ENCODE results near the gene PAFAH2.
"Not testable (repeated sequence)": the region's sequence is repeated elsewhere in the genome, so short reads cannot be mapped to it uniquely, and the experiment has no call there.

PAFAH2 gene

DNA sequence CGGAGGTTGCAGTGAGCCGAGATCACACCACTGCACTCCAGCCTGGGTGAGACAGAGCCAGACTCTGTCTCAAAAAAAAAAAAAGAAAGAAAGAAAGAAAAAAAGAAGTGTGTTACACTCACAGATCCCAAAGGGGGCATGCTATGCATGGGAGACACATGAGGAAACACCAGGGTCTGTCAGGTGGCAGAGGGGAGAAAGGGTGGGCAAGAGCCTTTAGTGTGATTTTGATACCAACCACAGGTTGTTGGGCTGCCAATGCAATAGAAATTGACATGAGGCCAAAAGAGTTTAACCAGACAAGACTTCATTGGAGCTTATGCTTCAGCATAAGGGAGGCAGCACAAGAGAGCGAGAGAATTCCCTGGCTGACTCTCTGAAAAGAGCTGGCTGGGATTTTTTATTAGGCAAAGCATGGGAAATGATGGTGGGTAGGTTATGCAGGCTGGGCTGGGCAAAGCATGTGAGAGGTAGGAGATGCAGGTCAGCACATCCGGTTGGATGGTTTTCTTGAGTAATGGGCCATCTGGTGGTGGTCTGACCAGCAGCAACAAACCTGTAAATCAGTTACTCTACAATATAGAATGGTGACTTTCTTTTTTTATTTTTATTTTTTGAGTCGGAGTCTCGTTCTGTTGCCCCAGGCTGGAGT is 12.1 kb upstream of the PAFAH2 start:
- DNase-seq: no peak

DNA sequence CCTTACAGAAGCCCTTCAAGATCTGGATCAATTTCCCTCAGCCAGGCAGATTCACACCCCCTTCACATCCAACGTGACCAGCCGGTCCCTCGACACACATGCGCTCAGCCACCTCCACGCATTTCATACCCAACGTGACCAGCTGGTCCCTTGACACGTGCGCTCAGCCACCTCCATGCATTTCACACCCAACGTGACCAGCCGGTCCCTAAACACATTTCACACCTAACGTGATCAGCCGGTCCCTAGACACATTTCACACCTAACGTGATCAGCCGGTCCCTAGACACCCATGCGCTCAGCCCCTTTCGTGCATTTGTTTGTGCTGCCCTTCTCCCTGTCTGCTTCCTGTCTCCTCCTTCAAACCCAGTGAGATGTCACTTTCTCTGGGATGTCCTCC is 8.8 kb upstream of the PAFAH2 start:
- DNase-seq: no peak

DNA sequence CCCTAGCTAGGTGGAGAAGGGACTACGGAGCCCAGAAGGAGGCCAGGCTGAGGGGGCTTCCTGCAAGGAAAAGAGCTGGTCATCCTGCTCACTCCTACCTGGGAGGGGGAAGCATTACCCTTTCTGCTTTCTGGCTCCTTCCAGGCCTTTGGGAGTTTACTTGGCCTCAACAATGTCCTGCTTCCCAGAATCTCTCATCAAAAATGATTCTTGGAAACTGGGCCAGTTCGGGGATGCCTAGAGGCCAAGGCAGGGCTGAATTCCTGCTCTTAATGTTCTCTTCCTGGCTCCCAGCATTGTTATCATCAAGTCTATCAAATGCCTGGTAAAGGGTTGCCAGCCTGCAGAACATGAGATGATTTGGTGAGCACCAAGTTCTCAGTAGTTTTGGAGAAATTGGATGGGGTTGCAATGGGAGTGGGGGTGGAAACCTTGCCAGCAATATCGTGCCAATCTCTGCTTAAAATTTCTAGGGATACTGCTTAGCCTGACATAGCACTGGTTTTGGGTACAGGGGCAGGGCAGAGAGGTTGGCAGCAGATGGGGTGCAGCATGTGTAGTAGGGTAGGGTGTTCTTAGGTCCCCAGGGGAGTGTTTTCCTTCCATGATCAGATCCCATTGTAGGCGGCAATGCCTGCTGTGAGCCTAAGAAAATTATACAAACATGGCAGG is 7.7 kb upstream of the PAFAH2 start:
- DNase-seq: no peak

DNA sequence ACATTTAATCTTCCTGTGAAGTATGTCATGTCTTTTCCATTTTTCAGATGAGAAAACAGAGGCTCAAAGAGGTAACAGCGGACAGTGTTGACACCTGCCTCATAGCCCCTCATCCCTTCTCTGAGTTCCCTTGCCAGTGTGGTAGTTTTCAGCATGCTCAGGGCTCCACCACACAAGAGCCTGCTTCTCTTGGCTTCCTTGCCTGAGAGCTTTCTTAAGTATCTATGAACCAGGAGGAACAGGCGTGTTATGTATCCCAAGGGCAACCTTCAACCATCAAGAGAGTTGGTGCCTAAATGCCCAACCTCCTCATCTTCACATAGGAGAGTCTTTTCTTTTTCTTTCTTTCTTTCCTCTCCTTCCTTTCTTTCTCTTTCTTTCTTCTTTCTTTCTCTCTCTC is 5.9 kb upstream of the PAFAH2 start:
- DNase-seq: no peak

DNA sequence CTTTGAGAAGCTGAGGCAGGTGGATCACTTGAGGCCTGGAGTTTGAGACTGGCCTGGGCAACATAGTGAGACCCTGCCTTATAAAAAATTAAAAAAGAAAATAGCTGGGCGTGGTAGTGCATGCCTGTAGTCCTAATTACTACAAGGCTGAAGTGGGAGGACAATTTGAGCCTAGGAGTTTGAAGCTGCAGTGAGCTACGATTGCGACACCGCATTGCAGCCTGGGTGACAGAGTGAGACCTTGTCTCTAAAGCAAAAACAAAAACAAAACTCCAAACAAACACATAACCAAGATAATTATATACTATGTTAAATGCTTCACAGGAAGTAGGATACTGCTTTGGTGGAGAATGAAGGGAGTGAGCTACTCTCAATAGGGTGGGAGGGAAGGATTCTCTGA is 5.4 kb upstream of the PAFAH2 start:
- DNase-seq: no peak

DNA sequence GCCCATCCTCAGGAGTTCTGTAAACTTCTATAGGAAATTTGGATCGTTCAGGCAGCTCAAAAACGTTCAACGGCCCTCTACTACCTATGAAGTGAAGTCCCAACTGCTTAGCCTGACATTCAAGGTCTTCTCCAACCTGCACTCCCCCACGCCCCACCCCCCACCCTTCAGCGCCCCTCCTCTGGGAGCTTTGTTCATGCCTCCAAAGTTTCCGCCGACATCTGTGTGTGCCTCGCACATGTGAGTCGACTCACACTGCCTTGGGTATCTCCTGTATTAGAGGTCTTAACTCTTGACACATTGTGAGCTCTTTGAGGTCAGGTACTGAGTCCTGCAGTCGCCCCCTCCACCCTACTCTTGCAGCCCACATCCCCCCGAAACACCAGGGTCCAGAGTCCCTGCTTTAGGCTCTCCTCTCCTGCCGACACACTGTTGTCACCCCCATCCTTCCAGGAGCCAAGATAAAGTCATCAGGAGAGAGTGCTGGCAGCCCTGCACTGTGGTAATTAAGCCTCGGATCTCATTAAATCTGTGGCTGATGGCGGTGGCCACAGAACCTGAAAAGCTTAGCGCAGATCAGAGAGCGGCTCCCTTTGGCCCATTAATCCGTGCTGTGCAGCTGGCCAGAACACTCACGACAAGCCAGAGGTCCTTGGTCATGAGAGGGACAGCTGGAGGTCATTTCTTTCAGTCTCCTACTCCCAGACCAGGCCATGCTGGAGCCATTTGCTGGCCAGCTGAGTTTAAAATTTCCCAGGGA is 1.4 kb upstream of the PAFAH2 start:
- no peak for DNase-seq

DNA sequence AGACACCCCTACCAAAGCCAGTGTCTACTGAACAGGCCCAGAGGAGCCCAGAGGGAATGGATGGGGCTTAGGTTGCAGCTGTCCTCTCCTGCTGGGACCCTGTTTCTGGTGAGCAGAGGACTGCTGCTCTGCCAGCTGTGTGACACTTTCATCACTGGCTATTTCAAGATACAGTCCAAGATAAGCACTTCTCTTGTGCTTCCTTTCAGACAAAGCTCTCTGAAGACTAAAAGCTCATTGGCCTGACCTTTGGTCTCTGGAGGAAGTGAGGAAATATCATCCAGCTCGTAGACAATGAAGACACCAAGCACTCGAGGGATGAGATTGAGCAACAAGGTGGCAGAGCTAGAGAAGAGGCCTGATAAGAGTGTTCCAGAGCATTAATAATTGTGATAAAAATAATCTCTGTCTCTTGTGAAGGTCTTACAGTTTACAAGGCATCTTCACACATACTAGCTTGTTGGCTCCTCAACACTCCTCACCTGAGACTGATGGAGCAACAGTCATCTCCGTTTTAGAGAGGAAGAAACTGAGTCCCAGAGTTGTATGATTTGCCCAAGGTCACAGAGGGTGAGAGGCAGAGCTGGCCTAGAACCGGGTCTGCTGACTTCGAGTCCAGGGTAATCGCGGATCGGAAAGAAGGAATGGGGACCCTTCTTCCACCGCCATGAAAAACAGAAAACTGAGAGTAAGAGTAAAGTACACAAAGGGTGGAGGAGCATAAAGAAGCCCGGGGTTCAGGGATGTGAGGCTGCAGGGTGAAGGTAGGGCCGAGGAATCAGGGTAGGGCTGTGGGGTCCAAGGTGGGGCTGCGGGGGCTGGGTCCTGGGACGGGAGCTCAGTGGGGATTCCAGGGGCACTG is 666 bp downstream of the PAFAH2 start:
- no peak for DNase-seq

DNA sequence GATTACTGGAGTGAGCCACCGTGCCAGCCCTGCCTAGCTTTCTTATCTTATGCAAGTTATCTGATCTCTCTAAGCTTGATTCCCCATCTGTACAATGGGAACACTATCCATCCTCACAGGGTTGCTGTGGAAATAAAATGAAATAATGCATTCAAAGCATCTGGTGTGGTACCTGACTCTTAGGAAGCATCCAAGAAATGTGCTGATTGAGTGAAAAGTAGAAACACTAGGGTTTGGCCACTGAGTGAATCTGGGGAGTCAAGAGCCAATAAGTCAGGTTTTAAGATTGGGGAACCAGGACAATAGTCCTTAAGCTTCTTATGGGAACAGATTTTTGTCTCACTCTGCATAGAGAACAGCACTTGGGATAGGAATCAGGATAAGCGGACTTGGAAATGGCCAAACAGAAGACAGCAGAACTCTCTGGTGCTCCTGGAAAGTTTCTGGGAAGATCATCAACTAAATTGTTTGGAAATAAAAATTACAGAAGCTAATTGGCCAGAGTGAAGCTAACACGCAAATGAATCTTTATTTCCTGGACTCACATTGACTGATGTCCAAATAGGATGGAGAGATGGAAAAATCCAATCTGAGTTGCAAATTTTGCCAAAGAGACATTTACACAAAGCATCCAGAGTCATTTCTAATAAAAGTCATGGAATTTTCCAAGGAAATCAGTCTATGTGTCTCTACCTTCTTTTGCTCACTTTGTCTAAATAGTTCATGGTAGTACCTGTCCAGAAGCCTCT is 3.3 kb downstream of the PAFAH2 start:
- no peak for DNase-seq

DNA sequence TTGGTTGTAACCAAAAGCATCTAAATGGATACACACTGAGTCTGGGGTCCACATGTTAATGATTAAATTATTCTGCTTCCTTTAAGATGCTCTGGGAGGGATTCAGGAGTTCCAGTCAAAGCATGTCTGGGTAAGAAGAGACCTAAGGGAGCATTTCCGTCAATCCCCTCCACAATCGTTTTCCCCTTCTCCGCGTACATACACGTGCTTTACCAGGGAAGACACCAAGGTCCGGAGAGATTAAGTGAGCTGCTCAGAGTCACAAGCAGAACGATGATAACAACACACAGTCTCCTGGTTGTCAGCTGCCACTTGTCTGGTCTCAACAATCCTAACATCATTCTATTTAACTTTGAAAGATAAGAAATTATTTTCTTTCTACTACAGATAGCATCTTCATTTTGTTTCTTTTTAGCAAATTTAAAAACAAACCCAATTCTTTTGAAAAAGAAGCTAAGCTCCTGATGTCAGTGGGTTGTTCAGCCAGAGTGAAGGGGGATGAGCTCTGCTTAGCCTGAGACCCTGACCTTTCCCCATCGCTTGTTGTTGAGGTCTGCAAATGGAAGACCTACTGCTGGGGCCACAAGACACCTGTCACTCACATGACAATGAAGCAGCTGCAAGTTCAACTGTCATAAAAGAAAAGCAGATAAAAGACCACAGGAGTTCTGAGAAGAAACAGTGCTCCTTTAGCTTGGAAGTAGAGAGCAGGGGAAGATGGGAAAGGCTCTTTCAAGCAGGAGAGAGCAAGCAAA is 4.5 kb downstream of the PAFAH2 start:
- DNase-seq: no peak

DNA sequence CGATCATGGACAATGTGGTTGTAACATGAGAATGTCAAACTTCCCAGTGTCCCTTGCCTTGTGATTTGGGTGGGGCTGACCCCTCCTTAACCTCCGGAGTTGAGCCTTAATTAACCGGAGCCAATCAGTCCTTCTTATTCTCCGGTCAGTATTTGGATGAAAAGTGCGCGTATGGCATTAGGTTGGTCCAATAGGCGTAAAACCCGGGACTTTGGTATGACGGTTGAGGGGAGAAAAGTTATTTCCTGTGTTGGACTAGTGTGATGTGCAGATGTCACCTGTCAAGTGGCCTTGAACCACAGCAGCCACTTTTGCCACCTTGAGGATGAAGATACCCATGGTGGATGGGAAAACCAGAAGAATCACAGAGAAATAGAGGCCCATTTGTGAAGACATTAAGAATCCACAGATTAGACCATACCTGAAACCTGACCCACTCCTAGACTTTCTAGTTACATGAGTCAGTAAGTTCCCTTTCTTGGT is 5.1 kb downstream of the PAFAH2 start:
- no peak for DNase-seq

DNA sequence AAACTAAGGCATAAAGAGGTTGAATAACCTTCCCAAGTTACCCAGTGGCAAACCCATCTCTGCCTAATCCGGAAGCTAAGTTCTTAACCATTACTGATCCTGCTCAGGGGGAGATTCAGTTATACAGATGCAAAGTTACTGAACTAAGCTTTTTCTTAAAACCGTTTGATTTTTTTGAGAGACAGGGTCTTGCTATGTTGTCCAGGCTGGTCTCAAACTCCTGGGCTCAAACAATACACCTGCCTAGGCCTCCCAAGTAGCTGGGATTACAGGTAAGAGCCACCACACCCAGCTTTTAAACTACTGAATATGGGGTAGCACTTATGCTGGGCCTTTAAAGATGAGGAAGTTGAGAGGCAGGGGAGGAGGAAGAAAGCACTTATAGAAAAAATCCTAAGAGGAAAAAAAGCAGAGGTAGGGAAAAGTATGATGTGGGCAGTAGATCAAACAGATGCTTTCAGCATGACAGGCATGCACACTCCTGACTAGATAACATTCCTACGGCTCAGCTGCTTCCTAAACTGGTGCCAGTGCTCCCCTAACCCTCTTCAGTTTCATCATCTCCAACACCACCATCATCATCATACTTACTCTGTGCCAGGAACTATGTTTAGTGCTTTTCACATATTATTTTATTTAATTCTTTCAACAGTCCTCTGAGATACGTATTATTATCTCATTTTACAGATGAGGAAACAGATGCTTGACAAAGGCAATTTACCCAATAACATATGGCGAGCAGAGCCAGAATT is 5.8 kb downstream of the PAFAH2 start:
- DNase-seq: peak; percentile 66

DNA sequence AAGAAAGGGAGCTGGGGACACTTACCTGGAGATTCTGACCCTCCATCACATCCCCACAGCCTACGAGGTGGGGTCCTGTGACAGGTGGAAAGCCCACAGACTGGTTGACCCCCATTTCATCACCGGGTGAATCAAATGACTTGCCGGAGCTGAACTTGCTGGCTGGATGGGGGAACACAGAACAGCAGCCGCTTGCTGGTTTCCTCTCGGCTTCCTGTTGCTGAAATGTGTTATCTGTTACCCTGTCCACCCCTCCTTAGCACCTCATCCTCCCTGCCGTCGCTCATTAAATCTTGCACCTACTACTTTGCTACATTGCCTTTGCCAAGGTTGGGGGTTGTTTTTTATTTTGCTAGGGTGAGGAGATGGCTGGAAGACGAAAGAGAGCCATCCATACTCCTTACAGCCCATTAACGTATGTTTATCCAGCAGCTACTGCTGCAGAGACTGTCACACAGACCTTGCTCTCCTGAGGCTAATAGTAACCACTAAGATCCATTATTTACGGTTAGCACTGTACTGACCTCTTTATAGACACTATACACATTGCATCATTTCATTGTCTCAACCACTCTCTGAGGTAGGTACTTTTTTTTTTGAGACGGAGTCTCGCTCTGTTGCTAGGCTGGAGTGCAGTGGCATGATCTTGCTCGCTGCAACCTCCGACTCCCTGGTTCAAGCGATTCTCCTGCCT is 7.0 kb downstream of the PAFAH2 start:
- DNase-seq: no peak

DNA sequence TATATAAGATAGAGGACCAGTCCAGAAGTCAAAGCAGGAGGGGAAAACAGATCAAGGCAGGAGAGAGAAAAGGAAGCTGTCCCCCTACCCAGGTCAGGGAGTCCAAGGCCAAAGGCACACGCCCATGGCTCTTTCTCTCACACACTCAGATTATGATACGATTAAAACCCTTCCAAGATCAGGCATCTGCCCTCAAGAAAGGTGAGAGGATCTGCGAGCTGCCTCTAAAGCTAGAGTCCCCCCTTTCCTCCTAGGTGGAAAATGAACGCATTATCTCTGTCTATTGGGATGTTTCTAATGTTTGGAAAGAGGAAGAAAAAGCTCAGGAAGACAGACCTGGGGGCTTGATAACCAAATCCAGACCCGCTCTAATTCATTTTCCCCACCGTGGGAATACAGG is 7.6 kb downstream of the PAFAH2 start:
- DNase-seq: no peak

DNA sequence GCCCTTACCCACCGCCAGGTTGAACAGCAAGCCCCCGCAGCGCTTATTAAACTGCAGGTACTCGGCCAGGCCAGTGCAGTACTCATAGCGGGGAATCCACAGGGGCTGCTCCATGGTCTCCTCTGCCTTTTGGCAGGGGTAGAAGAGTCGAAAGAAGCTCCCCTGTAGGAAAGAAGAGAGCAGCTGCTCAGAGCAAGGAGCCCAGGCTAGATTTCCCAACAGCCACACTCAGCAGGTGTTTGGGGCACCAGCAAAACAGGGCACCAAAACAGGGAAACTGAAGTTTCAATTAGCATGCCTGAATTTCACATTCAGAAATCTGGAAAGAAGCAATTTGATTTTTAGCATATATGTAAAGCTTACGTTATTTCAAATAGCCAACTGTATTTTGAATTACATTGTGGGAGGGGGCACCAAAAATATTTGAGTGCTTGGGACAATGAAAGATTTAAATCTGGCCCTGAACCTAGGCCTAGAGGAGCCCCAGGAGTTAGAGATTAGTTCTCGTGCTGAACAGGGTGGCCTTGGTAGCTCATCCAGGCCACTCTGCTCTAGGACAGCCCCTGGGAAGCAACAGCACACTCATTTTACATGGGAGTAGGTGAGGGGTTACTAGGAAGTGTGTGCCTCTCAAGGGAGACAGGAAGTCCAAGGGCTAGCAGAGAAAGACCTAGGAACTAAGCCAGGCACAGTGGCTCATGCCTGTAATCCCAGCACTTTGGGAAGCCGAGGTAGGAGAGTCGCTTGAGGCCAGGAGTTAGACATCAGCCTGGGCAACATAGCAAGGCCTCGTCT is 8.2 kb downstream of the PAFAH2 start:
- no peak for DNase-seq

DNA sequence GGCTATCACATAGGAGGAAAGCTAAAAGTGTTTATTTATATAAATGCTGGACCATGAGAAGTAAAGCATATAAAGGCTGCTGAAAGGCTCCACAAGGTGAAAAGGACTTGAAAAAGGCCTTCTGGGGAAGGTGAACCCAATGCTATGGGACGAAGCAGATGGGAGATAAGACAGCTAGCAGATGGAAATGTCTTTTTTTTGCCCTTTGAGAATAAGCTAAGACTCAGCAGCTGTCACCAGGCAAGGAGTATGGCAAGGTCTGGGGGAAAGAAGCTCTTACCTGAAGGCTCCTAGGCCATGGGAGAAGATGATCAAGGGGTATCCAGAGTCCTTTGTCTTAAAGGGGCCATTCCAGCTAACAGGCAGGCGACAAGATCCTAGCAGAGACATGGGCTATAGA is 9.9 kb downstream of the PAFAH2 start:
- DNase-seq: no peak

DNA sequence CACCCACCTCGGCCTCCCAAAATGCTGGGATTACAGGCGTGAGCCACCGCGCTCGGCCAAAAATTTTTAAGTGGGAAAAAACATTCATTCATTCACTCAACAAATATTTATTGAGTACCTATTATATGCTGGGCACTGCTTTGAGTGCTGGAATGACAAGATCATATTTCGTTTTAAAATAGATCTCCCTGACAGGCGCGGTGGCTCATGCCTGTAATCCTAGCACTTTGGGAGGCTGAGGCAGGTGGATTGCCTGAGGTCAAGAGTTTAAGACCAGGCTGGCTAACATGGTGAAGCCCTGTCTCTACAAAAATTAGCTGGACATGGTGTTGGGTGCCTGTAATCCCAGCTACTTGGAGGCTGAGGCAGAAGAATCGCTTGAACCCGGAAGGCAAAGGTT is 11.1 kb downstream of the PAFAH2 start:
- DNase-seq: not testable (repeated sequence)

DNA sequence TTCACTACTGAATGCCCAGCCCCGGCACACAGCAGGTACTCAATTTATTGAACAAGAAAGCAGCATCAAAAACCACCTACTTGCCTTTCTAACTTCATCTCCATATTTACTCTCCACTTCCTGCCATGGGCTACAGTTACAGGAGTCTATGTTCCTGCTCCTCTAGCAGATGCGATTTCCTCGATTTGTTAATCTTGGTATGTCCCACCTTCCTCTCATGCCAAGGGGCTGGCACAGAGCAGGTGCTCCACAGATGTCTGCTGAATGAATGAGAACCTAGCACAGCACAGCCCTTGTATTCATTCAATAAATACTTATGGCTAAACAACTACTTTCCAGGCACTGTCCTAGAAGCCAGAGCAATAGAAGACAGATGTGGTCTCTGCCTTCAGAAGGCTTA is 12.2 kb downstream of the PAFAH2 start:
- DNase-seq: no peak

DNA sequence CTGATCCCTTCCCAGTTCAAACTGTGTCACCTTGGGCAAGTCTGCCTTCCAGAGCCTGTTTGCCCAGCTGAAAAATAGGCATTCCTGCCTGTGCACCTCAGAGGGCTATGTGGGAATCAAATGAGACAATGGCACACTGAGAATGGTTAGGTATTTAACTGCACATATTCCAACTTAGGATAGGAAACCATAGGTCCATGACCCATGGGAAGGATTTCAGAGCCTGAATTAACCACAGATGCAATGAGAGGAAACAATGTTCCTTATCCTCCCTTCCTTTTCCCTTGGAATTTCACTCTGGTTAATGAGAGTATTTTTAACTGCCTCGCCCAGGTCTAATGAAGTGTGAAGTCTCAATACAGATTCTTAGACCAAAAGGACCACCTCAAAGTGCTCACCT is 12.7 kb downstream of the PAFAH2 start:
- DNase-seq: no peak

DNA sequence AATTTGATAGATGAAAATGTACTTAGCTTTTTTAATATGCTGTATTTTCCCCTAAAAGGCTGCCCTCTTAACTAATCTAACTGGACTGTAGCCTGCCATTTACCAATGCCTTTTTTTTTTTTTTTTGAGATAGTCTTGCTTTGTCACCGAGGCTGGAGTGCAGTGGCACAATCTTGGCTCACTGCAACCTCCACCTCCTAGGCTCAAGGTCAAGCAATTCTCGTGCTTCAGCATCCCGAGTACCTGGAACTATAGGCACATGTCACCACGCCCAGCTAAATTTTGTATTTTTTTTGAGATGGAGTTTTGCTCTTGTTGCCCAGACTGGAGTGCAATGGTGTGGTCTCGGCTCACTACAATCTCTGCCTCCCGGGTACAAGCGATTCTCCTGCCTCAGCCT is 18.7 kb downstream of the PAFAH2 start:
- DNase-seq: no peak

All from fibroblast of upper back skin (primary cell).